T-helper 1 cell (primary cell): ENCODE measurements around the gene RIC1.
A peak's percentile ranks its signal among the peaks of the same experiment; 100 is the strongest.
"Not testable (repeated sequence)": the region's sequence is repeated elsewhere in the genome, so short reads cannot be mapped to it uniquely, and the experiment has no call there.

ENCODE experiments used
- DNase-seq, 5 donors: peaks; one replicate each; pipeline ENCODE4 v3.0.0-alpha.2; 2012 to 2020

Gene RIC1

DNA sequence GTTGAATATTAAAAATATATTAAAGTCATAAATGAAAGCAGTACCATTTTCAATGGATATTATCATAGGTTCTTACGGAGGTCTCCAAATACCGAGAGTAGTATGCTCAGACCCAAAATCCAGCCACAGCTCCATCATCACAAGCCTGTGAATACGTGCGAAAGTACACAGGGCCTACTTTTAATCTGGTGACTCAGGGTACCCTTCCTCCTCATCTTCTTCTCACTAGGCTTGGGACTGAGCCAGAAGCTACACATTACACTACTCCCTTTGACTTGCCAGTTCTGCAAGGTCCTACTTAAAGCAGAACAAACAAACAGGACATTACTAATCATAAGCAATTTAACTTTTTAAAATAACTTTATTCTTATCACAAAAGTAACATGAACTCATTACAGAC lies 7.6 kb upstream of the RIC1 start:
- no peak for DNase-seq

DNA sequence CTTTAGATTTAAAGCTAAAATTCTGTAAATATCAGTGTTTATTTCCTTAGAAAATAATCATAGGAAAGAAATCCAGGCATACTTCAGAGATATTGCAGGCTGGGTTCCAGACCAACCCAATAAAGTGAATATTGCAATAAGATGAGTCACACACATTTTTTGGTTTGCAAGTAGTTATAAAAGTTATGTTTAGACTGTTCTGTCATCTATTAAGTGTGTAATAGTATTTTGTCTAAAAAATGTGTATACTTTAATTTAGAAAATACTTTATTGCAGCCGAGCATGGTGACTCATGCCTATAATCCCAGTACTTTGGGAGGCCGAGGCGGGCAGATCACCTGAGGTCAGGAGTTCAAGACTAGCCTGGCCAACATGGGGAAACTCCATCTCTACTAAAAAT lies 6.9 kb upstream of the RIC1 start:
- no peak for DNase-seq

- DNase-seq, result peak in 1 of 5 donors; percentile 63
Observed at GRCh38 chr9:5624655-5625054, 4.3 kb upstream of the RIC1 start.

DNA sequence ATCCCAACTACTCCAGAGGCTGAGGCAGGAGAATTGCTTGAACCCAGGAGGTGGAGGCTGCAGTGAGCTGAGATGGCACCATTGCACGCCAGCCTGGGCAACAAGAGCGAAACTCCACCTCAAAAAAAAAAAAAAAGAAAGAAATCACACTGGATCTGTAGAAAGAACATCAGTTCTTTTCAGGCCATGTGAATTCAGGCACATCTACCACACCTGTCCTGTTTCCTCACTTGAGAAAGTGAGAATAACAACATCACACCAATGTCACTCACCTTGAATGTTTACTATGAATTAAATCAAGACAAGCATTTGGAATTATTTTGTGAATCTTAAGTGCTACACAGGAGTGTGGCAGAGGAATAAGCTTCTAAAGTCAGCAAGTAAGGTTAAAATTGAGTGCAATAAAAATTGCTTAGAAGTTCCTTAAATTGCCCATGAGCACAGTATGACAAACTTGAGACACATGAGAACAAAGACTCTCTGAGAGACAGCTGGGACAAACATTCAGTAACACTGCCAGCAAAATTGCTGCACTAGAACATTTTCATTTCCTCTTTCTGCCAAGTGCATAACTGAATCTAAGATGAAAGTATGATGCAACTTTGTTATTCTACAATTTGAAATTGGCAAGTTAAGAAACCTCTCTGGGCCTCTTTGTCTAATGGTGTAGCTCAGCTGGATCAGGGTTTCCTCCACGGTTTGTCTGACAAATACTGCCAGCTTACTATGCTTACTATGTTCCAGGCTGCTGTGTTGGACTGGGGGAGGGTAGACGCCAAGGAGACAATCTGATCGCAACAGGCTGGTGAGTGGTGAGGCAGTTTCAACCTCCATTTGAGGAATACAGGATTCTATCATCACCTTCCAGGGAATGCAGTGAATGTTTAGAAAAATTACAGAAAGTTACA lies 1.9 kb upstream of the RIC1 start:
- DNase-seq, result peak in 2 of 5 donors; percentile 27 to 86

GRCh38 chr9:5627686-5628085 lies 1.2 kb upstream of the RIC1 start:
- peak in 1 of 5 donors; percentile 33 for DNase-seq

- DNase-seq, result no peak
Observed at GRCh38 chr9:5628183-5628529, 751 bp upstream of the RIC1 start.

DNA sequence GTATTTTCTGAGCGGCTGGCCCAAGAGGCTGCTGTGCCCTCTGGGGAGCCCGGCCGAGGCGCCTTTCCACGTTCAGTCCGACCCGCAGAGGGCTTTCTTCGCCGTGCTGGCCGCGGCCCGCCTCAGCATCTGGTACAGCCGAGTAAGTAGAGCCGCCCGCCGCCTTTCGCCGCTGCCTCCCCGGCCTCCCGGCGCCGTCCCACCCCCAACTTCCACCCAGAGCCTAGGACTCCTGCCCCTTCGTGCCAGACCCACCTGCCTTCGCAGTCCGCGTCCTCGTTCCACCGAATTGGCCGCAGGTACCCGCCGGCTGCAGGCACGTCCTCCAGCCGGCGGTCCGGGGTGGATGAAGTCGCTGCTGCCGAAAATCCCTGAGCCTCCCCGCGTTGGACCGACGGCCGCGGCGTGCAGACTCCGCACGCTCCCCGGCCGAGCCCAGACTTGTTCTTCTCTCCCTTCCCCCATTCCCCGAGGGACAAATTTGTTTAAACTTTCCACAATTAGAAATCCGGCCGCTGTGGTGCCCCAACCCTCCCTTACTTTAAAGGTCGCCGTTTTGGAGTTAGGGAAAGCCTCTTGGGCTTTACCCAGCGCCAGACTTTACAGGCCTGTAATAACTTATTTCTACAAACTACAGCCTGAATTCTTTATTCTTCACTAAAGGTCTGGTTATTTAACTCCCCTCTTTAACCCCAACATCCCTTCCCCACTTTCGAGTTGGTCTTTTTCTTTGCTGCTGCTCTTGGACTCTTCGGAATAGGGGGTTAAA lies 589 bp downstream of the RIC1 start:
- DNase-seq, result peak; percentile 16 to 51 (median 30)

- DNase-seq, result peak in 1 of 5 donors; percentile 31
Observed at GRCh38 chr9:5630081-5630507, 1.2 kb downstream of the RIC1 start.

DNA sequence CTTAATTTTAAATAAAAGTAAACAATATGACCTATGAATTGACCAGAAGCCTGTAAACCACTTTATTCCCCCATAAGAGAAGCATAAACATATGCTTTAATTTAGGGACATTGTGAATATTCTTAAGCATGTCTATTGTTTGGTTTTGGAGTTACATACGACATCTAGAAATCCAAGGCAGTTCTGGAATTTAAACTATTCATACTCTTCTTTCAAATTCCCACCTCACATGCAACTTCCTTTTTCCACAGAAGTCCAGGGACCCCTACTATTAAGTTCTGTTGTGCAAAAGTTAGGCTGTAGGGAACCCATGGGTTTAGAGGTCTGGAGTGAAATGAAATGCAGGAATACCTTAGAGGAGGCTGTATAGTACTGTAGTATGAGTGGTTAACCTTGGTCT lies 2.1 kb downstream of the RIC1 start:
- DNase-seq, result no peak

DNA sequence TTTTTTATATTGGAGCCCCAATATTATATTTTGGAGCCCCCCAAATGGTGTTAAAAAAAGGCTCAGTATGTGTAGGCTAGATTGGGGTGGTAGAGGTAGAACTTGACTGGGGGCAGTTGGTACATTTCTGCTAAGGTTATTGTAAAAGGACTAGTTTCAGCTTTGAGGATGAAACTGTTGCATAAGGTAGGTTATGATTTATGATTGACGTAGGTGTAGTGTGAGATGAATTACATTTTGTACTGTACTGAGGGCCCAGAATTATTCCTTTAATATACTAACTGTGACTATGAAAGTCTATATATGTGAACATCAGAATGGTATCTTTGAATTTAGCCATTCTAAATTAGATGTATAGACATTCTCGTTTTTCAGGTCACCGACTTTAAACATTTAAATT lies 3.6 kb downstream of the RIC1 start:
- no peak for DNase-seq

DNA sequence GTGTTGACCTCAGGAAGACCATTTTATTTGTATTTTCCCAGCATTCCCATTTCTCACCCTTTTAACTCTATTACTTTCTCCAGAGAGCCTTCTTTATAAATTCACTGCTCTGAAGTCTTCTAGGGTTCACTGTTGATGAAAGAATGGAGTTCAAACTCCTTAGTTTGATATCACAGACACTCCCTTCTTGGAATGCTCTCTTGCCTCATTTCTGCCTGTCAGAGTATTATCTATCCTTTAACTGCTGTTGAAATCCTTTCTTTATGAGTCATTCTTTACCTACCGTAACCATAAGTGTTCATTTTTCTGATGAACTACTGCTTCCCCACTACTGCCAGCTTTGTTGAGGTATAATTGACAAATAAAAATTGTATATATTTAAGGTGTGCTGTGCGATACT lies 4.3 kb downstream of the RIC1 start:
- peak in 1 of 5 donors; percentile 45 for DNase-seq

DNA sequence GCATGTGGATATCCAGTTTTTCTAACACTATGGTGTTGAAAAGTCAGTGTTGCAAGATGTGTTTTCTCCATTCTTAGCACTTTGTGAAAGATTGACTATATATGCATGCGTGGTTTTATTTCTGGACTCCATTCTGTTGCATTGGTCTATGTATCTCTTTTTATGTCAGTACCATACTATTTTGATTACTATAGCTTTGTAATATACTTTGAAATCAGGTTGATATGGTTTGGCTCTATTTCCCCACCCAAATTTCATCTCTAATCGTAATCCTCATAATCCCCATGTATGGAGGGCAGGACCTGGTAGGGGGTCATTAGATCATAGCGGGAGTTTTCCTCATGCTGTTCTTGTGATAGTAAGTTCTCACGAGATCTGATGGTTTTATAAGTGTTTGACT lies 6.5 kb downstream of the RIC1 start:
- DNase-seq, result no peak

GRCh38 chr9:5639816-5640215 lies 10.9 kb downstream of the RIC1 start:
- DNase-seq, result no peak

GRCh38 chr9:5642170-5642569 lies 13.3 kb downstream of the RIC1 start:
- no peak for DNase-seq

DNA sequence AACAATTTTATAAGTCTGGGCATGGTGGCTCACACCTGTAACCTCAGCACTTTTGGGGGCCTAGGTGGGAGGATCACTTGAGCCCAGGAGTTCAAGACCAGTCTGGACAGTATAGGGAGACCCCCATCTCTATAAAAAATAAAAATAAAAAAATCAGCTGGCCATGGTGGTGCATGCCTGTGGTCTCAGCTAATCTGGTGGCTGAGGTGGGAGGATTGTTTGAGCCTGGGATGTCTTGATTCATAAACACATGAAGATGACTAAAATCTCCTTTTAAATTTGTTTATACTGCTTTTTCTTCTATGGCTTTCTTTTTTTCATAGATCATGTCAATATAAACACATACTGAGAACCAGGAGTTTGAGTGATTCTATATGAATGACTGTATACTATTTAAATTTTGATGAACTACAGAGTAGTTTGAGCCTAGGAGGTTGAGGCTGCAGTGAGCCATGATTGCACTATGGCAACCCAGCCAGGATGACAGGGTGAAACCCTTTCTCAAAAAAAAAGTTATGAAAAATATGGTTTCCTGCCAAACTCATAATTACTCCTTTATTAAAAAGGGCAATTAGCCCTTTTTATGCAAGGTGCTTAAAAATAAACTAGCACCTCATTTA lies 14.2 kb downstream of the RIC1 start:
- DNase-seq, result no peak

DNA sequence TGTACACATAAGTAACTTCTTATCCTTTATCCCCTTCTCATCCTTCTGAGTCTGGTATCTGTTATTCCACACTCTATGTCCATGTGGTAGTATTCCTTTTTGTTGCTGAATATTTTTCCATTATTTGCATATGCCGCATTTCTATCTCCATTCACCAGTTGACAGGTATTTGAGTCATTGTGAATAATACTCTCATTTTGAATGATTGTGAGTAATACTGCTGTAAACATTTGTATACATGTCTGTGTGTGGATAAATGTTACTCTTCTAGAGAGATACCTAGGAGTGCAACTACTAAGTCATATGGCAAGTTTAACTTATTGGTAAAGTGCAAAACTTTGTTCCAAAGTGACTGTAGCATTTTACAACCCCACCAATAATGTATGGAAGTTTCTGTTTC lies 15.6 kb downstream of the RIC1 start:
- peak in 1 of 5 donors; percentile 27 for DNase-seq

- no peak for DNase-seq
Observed at GRCh38 chr9:5646116-5646515, 17.2 kb downstream of the RIC1 start.

- no peak for DNase-seq
Observed at GRCh38 chr9:5650356-5651105, 21.6 kb downstream of the RIC1 start.

DNA sequence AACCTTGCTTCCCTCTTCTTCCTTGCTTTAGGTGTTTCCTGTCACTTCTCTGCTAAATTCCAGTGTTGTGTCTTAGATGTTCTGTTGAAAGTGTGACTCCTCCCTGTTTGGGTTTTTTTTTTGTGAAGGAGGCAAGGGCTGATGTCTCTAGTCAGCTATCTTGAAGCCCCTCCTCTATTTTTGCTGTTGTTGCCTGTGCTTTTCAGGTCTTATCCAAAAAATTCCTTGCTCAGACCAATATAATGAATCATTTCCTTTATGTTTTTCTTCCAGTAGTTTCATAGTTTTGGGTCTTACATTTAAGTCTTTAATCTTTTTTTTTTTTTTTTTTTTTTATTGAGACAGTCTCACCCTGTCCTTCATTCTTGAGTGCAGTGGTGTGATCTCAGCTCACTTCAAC lies 22.3 kb downstream of the RIC1 start:
- no peak for DNase-seq

- no peak for DNase-seq
Observed at GRCh38 chr9:5652821-5653220, 23.9 kb downstream of the RIC1 start.

DNA sequence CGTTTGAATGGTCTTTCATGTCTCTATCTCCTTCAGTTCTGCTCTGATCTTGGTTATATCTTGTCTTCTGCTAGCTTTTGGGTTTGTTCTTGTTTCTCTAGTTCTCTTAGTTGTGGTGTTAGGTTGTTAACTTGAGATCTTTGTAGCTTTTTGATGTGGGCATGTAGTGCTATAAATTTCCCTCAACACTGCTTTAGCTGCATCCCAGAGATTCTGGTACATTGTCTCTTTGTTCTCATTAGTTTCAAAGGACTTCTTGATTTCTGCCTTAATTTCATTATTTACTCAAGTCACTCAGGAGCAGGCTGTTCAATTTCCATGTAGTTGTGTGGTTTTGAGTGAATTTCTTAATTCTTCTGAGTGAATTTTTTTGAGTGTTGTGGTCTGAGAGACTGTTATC lies 33.9 kb downstream of the RIC1 start:
- DNase-seq, result not testable (repeated sequence)

- DNase-seq, result no peak
Observed at GRCh38 chr9:5665059-5665458, 36.2 kb downstream of the RIC1 start.

GRCh38 chr9:5667391-5667790 lies 38.5 kb downstream of the RIC1 start:
- DNase-seq, result no peak
